Limb (tissue), 2 donors: ENCODE results near the gene BBX.
"Not testable (repeated sequence)": the region's sequence is repeated elsewhere in the genome, so short reads cannot be mapped to it uniquely, and the experiment has no call there.

ENCODE experiments used
- DNase-seq, 2 donors: peaks; one replicate each; pipeline ENCODE4 v3.0.0-alpha.2; 2016; ENCODE audit errors: extremely low spot score in 2 of 2

Gene BBX

DNA sequence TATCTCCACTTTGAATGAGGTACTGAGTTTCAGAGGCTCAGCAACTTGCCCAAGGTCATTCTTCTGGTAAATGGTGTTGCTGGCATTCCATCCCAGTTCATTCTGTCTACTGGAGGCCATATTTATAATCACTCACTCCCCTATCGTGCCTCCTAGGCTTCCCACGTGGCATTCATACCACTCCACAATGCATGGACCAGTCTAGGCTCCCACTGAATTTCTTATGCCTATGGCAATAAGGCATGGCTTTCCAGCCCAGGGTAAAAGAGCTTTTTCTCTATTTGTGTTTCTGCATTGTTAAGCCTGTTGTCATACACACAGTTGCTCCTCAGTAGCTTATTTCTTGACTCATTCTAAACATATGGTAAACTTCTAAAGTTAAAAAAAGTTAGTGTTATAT lies 19.9 kb downstream of the BBX start:
- DNase-seq, result no peak

DNA sequence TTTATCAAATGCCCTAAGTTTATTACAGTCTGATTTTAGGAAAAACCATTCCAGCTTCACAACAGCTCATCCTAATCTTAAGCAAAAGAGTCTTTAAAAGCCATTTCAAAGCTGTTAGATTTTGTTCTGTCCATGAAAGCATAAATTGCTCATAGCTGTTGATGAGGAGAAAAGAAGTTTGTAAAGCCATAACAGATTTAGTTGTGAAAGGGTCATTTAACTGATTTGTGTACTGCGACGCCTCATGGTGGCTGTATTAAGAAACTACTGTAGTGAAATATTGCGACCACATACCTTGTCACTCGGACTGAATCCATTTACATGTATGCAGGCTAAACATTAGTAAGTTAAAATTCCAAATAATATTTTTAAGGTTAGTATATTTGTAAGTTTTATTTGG lies 20.9 kb downstream of the BBX start:
- no peak for DNase-seq

DNA sequence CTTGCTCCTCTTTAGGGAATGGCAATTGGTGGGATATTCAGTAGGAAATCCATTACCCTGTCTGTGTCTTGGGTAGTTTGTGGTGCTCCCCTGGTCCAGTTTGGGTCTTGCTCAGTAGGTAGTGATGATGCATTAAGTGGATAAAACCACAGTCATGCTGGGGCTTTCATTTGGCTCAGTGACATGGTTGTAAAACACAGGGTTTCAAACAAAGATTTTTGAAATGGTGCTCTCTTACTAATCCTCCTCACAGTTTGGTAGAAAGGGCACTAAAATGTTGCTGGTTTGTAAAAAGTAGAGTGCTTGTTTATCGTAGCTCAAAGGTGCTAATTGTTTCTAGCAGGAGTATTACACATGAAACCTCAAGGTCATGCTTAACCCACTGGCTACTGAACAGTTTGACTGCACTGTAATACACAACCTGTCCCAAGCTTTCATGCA lies 22.9 kb downstream of the BBX start:
- DNase-seq, result no peak

DNA sequence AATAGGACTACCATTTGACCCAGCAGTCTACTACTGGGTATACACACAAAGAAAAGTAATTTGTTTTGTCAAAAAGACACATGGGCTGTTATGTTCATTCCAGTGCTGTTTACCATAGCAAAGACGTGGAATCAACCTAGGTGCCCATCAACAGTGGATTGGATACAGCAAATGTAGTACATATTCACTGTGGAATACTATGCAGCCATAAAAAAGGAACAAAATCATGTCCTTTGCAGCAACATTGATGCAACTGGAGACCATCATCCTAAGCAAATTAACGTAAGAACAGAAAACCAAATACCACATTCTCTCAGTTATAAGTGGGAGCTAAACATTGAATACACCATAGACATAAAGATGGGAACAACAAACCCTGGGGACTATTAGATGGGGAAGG lies 25.8 kb downstream of the BBX start:
- DNase-seq, result no peak

DNA sequence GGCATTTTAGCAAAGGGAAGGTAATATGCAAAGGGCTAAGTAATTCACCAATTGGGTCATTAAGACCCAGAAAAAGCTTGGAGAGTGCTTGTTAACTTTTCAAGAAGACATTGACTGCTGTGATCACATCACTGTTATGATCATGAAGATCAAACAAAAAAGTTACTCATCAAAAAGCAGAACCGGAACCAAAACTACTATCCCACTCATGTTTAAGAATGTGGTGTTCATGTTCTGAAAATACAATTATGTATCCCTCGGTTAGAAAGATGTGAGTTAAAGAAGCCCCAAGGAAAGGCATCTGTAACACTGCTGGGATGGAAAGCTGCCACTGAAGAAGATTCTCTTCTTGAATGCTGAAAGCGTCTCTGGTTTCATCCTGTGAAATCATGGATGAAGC lies 32.6 kb downstream of the BBX start:
- DNase-seq, result no peak

DNA sequence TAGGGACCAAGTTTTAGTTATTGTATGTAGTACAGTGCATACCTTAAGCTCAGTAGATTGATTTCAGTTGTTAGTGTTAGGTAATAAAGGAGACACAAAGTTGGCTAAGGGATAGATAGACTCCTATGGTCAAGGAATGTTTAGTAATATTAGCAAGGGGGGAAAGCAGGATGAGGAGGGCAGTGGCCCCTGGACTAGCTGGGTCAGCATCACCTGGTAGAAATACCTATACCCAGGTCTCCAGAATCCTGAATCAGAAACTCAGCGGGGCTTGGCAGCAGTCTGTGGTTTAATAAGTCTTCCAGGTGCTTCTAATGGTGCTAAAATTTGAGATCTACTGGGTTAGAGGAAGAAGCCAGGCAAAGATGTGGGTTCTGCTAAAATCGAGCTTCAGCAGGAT lies 35.0 kb downstream of the BBX start:
- DNase-seq, result no peak

DNA sequence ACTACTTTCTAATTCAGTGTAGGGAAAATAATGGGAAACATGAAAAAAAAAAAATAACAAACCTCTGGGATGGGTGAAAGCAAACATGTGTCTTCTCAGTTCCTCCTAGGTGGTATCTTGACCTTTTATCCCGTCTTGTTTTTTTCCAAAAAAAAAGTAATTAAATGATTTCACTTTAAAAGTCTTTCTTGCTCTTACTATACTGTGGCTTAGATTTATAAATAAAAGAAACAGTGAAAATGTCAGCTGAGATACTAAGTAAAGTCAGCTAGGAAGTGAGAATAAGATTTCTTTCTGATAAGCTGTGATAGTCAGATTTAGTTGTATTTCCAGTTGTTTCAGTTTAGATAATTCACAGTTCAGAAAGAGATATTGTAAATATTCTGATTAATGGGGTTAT lies 37.4 kb downstream of the BBX start:
- no peak for DNase-seq

DNA sequence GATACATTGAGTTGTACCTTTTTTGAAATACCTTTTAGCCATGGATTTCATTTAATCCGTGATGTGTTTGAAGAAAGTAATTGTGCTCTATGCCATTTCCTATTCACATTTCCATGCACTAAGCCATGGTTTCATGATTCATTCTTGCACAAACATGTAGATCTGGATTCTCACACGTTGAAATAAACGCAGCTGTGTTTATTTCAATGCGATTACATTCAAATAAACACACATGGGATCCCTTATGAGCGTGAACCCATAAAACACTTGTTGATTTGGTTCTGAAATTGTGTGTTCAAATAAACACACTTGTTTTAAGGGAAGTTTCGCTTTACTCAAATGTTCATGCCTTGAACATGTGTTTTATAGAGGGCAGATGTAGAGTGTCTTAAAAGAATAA lies 39.2 kb downstream of the BBX start:
- no peak for DNase-seq

DNA sequence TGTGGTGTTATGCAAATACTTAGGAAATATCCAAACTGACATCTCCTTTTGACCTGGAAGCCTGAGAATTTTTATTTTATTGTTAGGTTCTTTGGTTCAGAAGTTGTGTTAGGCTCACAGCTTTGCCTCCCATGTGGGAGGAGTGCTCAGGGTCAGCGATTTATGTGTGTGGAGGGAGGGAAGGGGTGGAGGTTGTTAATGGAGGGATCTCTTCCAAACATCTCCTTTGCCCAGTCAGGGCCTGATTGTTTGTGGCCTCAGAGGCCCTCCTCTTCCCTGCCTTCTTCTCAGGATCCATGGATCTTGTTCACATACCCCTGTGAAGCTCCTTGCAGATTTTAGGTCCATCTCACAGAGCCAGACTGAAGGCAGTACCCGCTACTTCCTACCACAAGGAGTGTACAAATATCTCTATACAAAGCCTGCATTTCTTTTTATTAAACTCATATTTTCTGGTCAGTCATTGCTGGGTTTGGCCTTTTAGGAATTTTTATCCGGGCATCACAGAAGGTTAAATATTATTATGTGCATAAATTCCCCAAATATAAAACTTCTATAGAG lies 40.3 kb downstream of the BBX start:
- DNase-seq, result no peak

DNA sequence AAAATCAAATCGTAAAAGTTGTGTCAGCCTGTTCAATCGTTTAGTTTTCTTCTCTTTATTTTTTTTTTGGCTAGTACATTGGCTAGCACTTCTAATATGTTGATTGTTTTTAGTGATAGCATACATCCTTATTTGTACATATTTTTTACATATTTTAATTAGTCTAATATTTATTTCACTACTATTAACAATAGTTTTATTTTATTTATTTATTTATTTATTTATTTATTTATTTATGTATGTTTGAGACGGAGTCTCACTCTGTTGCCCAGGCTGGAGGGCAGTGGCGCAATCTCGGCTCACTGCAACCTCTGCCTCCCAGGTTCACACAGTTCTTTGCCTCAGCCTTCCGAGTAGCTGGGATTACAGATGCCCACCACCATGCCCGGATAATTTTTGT lies 42.5 kb downstream of the BBX start:
- DNase-seq, result not testable (repeated sequence)

DNA sequence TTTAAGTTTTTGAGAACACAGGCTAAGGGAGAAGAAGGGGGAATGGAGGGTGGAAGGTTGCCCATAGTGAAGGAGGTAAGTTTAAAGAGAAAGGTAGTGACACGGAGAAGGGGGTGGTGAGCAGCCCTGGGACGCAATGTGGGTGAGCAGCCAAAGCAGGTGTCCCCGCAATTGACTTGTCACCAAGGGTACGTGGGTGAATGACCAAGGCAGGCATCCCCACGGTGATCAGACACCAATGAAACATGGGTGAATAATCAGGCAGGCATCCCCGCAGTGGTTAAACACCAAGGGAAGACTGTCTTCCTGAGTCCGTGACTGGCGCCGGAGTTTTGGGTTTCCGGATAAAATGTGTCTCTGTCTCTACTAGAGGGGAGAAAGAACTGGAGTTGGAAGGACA lies 48.3 kb downstream of the BBX start:
- not testable (repeated sequence) for DNase-seq

DNA sequence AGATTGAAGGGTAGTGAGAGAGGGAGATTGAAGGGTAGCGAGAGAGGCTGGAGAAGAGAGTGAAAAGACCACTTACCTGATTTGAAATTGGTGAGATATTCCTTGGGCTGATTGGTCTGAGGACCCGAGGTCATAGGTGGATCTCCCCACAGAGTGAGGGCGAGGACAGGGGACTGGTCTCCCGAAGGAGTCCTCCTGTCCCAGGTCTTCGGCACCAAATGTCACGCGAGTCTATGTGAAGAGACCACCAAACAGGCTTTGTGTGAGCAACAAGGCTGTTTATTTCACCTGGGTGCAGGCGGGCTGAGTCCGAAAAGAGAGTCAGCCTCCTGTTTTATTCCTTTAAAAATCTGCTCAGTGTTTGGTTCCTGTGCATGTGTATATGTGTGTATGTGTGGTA lies 48.7 kb downstream of the BBX start:
- DNase-seq, result not testable (repeated sequence)

DNA sequence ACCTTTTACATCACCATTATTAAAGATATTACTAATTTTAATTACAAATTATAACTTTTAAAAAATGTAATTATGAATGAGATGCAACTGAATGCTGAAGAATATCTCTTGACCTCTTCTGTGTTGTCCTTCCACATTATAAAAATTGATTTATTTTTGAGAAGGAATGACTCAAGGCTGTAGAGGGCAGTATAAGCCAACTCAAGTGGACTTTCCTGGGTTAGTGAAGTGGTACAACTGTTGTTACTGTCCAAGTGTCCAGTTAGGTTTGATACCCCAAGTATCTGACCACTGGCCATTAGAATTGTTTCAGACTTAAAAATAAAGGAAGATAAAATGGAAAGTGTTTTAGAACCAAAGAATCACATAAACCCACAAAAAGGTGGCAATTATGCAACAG lies 51.9 kb downstream of the BBX start:
- no peak for DNase-seq

DNA sequence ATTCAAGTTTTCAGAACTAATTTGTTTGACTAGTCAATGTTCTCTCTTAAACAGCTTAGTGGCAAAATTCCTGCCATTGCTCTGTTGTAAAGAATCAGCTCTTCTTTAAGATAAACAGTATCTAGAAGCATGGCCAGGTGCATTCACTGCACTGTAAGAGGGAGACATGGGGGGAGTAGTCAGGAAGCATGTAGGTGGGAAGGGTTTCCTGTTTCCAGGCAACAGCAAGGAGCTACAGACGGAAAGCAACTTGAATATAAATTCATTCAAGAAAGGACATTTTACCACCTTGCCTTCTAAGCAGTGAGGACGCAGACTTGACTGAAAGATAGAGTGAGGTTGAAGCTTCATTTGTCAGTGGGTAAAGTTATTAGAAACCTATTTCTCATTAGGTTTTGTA lies 55.3 kb downstream of the BBX start:
- DNase-seq, result no peak

DNA sequence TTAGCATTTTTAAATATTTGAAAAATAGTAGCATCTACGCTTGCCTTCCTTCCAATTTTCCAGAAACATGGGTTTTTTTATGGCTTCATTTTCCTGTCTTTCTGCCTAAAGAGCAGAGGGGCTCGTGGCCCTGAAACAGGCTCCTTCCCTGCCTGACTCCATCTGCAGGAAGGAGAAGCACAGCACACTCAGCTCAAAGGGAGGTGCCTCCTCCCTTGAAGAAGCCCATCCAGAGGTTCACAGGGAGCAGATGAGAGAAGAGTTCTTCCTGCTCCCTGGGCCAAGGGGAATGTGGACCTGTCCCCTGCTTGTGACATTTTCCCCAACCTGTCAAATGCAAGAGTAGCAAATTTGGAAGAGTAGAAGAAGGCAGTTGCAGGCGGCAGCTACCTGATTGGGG lies 55.8 kb downstream of the BBX start:
- no peak for DNase-seq

DNA sequence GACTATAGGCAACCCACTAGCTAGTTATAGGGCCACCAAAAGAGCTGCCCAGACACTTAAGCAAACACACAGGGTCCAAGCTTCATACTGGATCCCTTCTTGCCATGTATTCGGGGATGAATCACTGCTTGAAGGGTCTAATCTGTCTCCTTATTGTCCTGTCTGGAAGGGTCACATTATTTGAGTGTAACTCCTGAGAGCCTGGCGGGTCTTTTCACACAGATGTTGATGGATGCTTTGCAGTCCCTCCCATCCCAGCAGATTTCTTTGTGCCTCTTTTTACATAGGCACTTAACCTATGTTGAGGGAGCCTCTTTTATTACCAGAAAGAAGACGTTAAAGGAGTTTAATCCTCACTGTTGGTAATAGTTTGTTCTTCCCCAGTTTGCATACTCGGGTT lies 56.6 kb downstream of the BBX start:
- DNase-seq, result no peak

DNA sequence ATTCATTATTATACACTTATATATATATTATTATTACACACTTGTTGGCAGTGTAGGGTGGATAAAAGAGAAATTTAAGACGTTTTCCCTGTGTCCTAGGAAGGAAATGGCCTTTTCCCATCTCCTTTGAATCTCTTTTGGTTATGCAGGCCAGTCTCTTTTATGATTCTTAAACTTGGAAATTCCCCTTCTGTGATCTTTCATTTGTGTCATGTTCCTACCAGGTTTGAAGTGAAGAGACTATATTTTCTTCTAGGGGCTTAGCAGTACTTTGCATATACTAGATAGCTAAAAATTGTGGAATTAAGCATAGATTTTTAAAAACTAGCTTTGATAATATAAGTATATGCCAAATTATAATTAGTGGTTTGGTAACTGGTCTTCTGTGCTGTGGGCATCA lies 58.5 kb downstream of the BBX start:
- no peak for DNase-seq

DNA sequence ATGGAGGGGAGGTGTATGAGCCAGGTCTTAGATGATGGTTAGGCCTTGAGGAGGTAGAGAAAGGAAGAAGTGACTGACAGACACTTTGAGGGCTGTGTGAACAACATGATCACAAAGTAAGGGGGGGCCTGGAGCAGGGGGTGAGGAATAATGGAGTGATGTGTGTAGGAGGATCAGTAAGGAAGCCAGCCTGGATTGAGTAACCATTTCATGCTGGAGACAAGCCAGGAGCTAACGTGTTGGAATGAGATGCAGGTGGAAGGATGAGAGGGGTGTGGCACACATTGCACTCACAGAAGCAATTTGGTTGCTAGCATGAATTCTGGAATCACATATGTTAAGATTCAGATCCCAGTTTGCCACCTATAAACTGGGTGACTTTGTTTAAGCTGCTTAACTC lies 65.5 kb downstream of the BBX start:
- DNase-seq, result no peak

DNA sequence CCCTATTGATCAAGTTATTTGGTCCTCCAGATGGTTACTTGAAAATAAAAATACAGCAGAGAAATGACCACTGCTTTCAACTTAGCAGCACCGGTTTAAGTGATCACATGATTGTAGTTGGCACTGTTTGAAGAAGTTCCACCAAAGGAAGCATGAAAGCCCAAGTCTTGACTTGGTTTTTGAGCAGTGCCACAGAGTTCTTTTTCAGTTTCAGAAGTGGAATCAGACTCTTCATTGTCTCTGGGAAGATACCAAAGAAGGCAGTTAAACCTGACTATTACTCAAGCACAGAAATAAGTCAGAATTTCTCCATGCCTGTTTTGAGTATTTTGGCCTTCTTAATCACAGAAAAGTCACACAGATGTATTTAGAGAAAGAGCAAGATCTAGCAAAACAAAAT lies 66.7 kb downstream of the BBX start:
- DNase-seq, result no peak

DNA sequence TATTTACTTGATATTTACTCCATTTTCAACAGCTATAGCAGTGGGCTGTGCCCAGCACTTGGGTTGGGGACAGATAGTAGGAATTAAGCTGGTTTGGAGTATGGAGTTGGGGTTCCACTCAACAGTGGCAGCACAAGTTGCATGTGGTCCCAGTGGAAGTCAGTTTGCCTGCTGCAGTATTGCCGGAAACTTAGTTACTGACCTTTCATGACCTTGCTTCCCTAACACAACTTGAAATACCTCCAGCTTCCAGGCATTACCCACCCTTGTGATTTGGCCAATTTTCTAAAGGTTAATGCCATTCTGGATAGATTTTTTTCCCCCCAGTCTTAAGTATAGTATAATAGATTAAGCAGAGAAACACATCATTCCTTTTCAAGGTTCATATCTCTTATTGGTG lies 68.0 kb downstream of the BBX start:
- no peak for DNase-seq

DNA sequence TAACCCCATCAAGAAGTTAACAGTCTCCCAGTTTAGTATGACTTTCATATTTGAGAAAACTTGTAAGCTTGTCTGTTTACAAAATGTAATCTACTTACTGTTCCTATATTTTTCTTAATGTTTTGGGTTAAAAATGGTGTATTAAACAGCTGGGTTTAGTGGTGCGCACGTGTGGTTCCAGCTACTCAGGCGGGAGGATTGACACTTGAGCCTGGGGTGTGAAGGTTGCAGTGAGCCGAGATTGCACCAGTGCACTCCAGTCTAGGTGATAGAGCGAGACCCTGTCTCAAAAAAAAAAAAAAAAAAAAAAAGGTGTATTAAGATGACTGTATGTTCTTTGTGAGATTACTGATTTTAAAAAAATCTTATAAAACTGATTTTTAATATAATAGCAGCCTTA lies 69.3 kb downstream of the BBX start:
- no peak for DNase-seq

DNA sequence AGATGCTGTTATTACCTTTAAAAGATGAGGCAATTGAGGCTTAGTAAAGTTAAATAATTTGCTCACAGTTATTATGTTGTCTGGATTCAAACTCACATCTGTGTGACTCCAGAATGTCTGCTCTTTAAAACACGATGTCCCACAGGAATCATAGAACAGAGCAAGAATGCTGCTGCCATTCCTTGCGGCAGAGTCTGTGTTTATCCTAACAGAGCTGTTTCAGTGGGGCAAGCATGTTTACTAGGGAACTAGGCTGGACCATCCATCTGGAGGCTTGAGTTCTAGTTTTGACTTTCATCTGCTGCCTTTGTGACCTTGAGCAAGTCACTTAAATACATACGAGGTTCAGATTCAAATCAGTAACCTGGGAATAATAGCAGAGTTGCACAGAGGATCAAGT lies 72.1 kb downstream of the BBX start:
- no peak for DNase-seq

DNA sequence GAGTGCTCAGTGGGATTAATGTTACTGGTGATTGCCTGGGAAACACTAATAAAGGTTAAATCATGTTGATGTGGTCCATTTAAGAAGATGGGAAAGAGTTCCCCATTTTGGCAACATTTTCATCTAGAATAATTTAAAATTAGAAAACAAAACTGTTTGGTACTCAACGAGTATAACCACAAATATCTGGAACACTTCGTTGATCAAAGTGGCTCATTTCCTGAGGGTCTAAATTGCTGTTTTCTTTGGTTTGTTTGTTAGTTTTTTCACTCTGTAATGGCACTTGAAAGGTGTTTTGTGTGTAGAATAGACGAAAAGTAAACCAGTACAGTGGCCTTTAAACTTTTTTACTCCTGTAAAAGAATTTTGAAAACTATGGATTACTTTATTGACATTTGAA lies 73.9 kb downstream of the BBX start:
- DNase-seq, result no peak
